Measurements from ENCODE around the gene AMZ1.
A peak's percentile ranks its signal among the peaks of the same experiment; 100 is the strongest.
"Not testable (repeated sequence)": the region's sequence is repeated elsewhere in the genome, so short reads cannot be mapped to it uniquely, and the experiment has no call there.

Gene AMZ1

GRCh38 chr7:2692543-2692942 is 4.5 kb downstream of the AMZ1 start:
- no peak for DNase-seq

- DNase-seq: not testable (repeated sequence)
These were observed 5.6 kb downstream of the AMZ1 start for GRCh38 chr7:2693420-2694121.

- DNase-seq: not testable (repeated sequence)
These were observed 6.1 kb downstream of the AMZ1 start for GRCh38 chr7:2694122-2694436.

GRCh38 chr7:2698581-2699288 is 10.7 kb downstream of the AMZ1 start:
- DNase-seq: peak; percentile 78

GRCh38 chr7:2699289-2699620 is 11.3 kb downstream of the AMZ1 start:
- no peak for DNase-seq

GRCh38 chr7:2700141-2700850 is 12.3 kb downstream of the AMZ1 start:
- no peak for DNase-seq

GRCh38 chr7:2701424-2701823 is 13.4 kb downstream of the AMZ1 start:
- no peak for DNase-seq

GRCh38 chr7:2701832-2702593 is 14.0 kb downstream of the AMZ1 start:
- no peak for DNase-seq

- no peak for DNase-seq
These were observed 14.6 kb downstream of the AMZ1 start for GRCh38 chr7:2702594-2702957.

GRCh38 chr7:2705371-2706096 is 17.5 kb downstream of the AMZ1 start:
- DNase-seq: no peak

- DNase-seq: no peak
These were observed 18.7 kb downstream of the AMZ1 start for GRCh38 chr7:2706685-2707126.

GRCh38 chr7:2707481-2707880 is 19.5 kb downstream of the AMZ1 start:
- no peak for DNase-seq

- no peak for DNase-seq
These were observed 20.0 kb downstream of the AMZ1 start for GRCh38 chr7:2708041-2708440.

GRCh38 chr7:2708547-2709310 is 20.7 kb downstream of the AMZ1 start:
- no peak for DNase-seq

GRCh38 chr7:2709553-2710285 is 21.7 kb downstream of the AMZ1 start:
- DNase-seq: peak; percentile 91

- DNase-seq: peak; percentile 79
These were observed 22.3 kb downstream of the AMZ1 start for GRCh38 chr7:2710286-2710655.

GRCh38 chr7:2710901-2711551 is 23.0 kb downstream of the AMZ1 start:
- no peak for DNase-seq

GRCh38 chr7:2711895-2712675 is 24.1 kb downstream of the AMZ1 start:
- DNase-seq: no peak

- DNase-seq: no peak
These were observed 25.4 kb downstream of the AMZ1 start for GRCh38 chr7:2713370-2713769.

- DNase-seq: no peak
These were observed 26.0 kb downstream of the AMZ1 start for GRCh38 chr7:2713978-2714377.
